ENCODE measurements around the gene CD247. TPM values are rescaled to one million over a fixed set of nuclear protein-coding genes. Genes with fewer than 3 reads are reported as not detected.

The CD247 gene
- total RNA-seq, 1 donor from 2014 or later: 9.8 TPM

GRCh38 chr1:167546935-167547334 is 28.6 kb upstream of the CD247 start:
- Histone ChIP-seq H3K4me1 (peaks cover 40% of the 10 kb centered on the region), H3K36me3 (peaks cover 0 to 17% of the 10 kb centered on the region in 2 donors), H3K9me3 (no peaks in the 10 kb centered on the region), H3K27ac (no peak overlapping the region), H3K4me3 (no peak overlapping the region), H3K27me3 (no peaks in the 10 kb centered on the region)
- no peak for DNase-seq (ENCODE audit: extremely low spot score in 2 of 2)
- intact Hi-C loops (cut with DNase I): no loop called here
- TF ChIP-seq, protein P1, sequence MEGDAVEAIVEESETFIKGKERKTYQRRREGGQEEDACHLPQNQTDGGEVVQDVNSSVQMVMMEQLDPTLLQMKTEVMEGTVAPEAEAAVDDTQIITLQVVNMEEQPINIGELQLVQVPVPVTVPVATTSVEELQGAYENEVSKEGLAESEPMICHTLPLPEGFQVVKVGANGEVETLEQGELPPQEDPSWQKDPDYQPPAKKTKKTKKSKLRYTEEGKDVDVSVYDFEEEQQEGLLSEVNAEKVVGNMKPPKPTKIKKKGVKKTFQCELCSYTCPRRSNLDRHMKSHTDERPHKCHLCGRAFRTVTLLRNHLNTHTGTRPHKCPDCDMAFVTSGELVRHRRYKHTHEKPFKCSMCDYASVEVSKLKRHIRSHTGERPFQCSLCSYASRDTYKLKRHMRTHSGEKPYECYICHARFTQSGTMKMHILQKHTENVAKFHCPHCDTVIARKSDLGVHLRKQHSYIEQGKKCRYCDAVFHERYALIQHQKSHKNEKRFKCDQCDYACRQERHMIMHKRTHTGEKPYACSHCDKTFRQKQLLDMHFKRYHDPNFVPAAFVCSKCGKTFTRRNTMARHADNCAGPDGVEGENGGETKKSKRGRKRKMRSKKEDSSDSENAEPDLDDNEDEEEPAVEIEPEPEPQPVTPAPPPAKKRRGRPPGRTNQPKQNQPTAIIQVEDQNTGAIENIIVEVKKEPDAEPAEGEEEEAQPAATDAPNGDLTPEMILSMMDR (IDR thresholded peaks at IDR 0.05): no peak
- no peak for TF ChIP-seq POLR2A (IDR thresholded peaks at IDR 0.05)
- no peak for TF ChIP-seq POLR2AphosphoS5 (IDR thresholded peaks at IDR 0.05; ENCODE audit: insufficient read depth in 1 of 2, low read depth in 1 of 2)

- peaks cover 26% of the 10 kb centered on the region for H3K4me1 ChIP-seq
- intact Hi-C loops (cut with DNase I): no loop called here
- H3K4me3 ChIP-seq: no peak overlapping the region
- H3K36me3 ChIP-seq: peaks cover 0 to 17% of the 10 kb centered on the region in 2 donors
- TF ChIP-seq POLR2AphosphoS5 (IDR thresholded peaks at IDR 0.05; ENCODE audit: insufficient read depth in 1 of 2, low read depth in 1 of 2) (no peak), POLR2A (IDR thresholded peaks at IDR 0.05) (no peak)
- TF ChIP-seq, protein P1 (IDR thresholded peaks at IDR 0.05): no peak
- H3K27me3 ChIP-seq: no peaks in the 10 kb centered on the region
- DNase-seq (ENCODE audit: extremely low spot score in 2 of 2): no peak
- H3K27ac ChIP-seq: no peak overlapping the region
- H3K9me3 ChIP-seq: no peaks in the 10 kb centered on the region
Observed at GRCh38 chr1:167545349-167545748, 27.0 kb upstream of the CD247 start.

DNA sequence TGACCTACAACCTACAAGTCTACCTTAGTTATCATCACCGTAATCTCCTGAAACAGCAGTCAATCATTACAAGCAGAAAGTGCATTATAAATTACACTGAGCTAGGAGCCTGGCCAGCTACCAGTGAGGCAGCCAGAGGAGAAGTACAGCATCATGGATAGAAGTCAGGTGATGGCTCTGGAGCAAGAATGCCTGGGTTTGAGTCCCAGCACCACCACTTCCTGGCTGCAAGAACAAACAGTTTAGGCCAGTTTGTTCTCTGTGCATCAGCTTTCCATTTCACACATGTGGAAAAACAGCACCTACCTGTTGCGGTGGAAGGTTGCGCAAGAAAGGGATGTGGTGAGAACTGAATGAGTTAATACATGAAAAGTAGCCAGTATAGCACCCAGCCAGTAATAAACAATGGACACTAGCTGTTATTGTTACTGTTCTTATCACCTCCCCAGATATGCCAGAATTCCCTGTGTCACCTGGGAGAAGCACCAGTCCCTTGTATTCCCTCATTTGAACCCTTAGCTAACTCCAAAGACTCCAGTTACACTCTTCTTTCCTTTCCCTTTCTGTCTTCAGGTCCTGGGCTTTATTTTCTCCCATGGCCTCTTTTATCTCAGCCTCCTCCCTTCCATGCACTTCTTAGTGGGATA is 26.2 kb upstream of the CD247 start:
- Histone ChIP-seq H3K4me3 (no peak overlapping the region), H3K36me3 (peaks cover 0 to 17% of the 10 kb centered on the region in 2 donors), H3K27ac (no peak overlapping the region), H3K9me3 (no peaks in the 10 kb centered on the region), H3K4me1 (peaks cover 26% of the 10 kb centered on the region), H3K27me3 (no peaks in the 10 kb centered on the region)
- TF ChIP-seq POLR2AphosphoS5 (IDR thresholded peaks at IDR 0.05; ENCODE audit: insufficient read depth in 1 of 2, low read depth in 1 of 2) (no peak), POLR2A (IDR thresholded peaks at IDR 0.05) (no peak)
- TF ChIP-seq, protein P1 (IDR thresholded peaks at IDR 0.05): no peak
- intact Hi-C loops (cut with DNase I): no loop called here
- DNase-seq (ENCODE audit: extremely low spot score in 2 of 2): no peak

GRCh38 chr1:167543199-167543990 is 25.1 kb upstream of the CD247 start:
- H3K36me3 ChIP-seq: peaks cover 0 to 17% of the 10 kb centered on the region in 2 donors
- intact Hi-C loops (cut with DNase I): no loop called here
- no peak overlapping the region for H3K4me3 ChIP-seq
- H3K9me3 ChIP-seq: no peaks in the 10 kb centered on the region
- H3K4me1 ChIP-seq: peaks cover 14% of the 10 kb centered on the region
- no peak for DNase-seq (ENCODE audit: extremely low spot score in 2 of 2)
- H3K27ac ChIP-seq: no peak overlapping the region
- no peak for TF ChIP-seq POLR2AphosphoS5 (IDR thresholded peaks at IDR 0.05; ENCODE audit: insufficient read depth in 1 of 2, low read depth in 1 of 2)
- no peak for TF ChIP-seq POLR2A (IDR thresholded peaks at IDR 0.05)
- TF ChIP-seq, protein P1 (IDR thresholded peaks at IDR 0.05): no peak
- H3K27me3 ChIP-seq: no peaks in the 10 kb centered on the region

Data from vagina (tissue), 2 donors.